Panc1 (cell line): ENCODE data around the gene ARMH2. TPM values are rescaled to one million over a fixed set of nuclear protein-coding genes. Genes with fewer than 3 reads are reported as not detected.

Source experiments
- ATAC-seq: fragments of 200-7000 bp; cut with Tn5 transposase; 2 replicates; pipeline ENCODE4 v1.9.1; 2020; ENCODE audit warnings: mild to moderate bottlenecking, moderate library complexity
- BruUV-seq: library from RNA; stranded (reverse); fragments of 400-500 nt; replicated peaks from 2 replicates; lab custom pipeline; 2021; lab: Mats Ljungman, UMichigan
- CTCF ChIA-PET: fragments of 300-600 bp; sonication (Branson Sonifier 250); formaldehyde crosslinking; loops from one replicate; lab custom pipeline; 2022; ENCODE audit warnings: antibody characterized with exemption; lab: Charles Lee
- POLR2A ChIA-PET: fragments of 300-600 bp; sonication (Branson Sonifier 250); formaldehyde crosslinking; loops from one replicate; lab custom pipeline; 2022; ENCODE audit warnings: antibody characterized with exemption; lab: Charles Lee
- DNase-seq: peaks from one replicate; pipeline ENCODE4 v3.0.0-alpha.2; 2010; ENCODE audit warnings: low read depth, low spot score
- H3K27ac ChIP-seq: 2 replicates; pipeline ENCODE4 v1.5.1; 2011; ENCODE audit warnings: mild to moderate bottlenecking, low read length, inconsistent platforms
- H3K27me3 ChIP-seq: fragments of 200-500 bp; sonication (Bioruptor generic); 2 replicates; pipeline ENCODE4 v1.6.0; 2014; ENCODE audit warnings: low read length, inconsistent platforms; ENCODE audit not compliant: control insufficient read depth, insufficient read depth
- H3K36me3 ChIP-seq: fragments of 200-500 bp; sonication (Bioruptor generic); 2 replicates; pipeline ENCODE4 v1.5.1; 2014; ENCODE audit warnings: inconsistent platforms, mild to moderate bottlenecking, low read length, moderate library complexity; ENCODE audit not compliant: control insufficient read depth, insufficient read depth
- H3K4me1 ChIP-seq: 2 replicates; pipeline ENCODE4 v1.5.1; 2011; ENCODE audit warnings: inconsistent platforms, mild to moderate bottlenecking, low read length, moderate library complexity; ENCODE audit not compliant: control insufficient read depth, insufficient read depth
- H3K4me3 ChIP-seq, 2 experiments: 2 replicates each; pipeline ENCODE4 v1.5.1; 2011 to 2012; ENCODE audit warnings: low read depth in 2 of 2, low read length in 2 of 2, mild to moderate bottlenecking in 2 of 2, inconsistent platforms in 1 of 2, moderate library complexity in 1 of 2
- H3K9me3 ChIP-seq: fragments of 200-500 bp; sonication (Bioruptor generic); 2 replicates; pipeline ENCODE4 v1.5.1; 2014; ENCODE audit warnings: low read depth, mild to moderate bottlenecking, inconsistent platforms, low read length, moderate library complexity; ENCODE audit not compliant: control insufficient read depth, insufficient read depth
- CTCF ChIP-seq: fragments of 450-650 bp; IDR thresholded peaks from 2 replicates; pipeline ENCODE4 v1.5.1; 2017; ENCODE audit warnings: mild to moderate bottlenecking
- POLR2AphosphoS5 ChIP-seq: IDR thresholded peaks from 2 replicates; pipeline ENCODE4 v1.6.1; 2012; ENCODE audit warnings: mild to moderate bottlenecking, low read depth, low read length, moderate library complexity
- SIN3A ChIP-seq: IDR thresholded peaks from 2 replicates; pipeline ENCODE4 v1.6.1; 2012; ENCODE audit warnings: low read depth, mild to moderate bottlenecking, low read length, moderate library complexity, borderline replicate concordance; ENCODE audit not compliant: insufficient read depth
- TCF7L2 ChIP-seq: IDR thresholded peaks from 2 replicates; pipeline ENCODE4 v1.6.1; 2011; ENCODE audit warnings: mild to moderate bottlenecking, low read depth, low read length, inconsistent platforms
- in situ Hi-C: cut with HindIII; loops from 2 replicates; pipeline ENCODE4 v1.10.0; 2016; ENCODE audit warnings: low sequenced_read_pairs, low pct_unique_long_range_greater_than_20kb
- intact Hi-C: fragments of 100-400 bp; cut with micrococcal nuclease; formaldehyde crosslinking; loops from one replicate; pipeline ENCODE4 v1.10.0; 2022; ENCODE audit not compliant: unreplicated experiment
- total RNA-seq: library from RNA; stranded (reverse); gene quantifications from one replicate; pipeline ENCODE4 v1.2.1, GENCODE V29; 2021; ENCODE audit not compliant: unreplicated experiment
- TF ChIP-seq, protein P1 (sequence below), 2 experiments: IDR thresholded peaks; 2 replicates each; pipeline ENCODE4 v1.6.1; 2011 to 2012; ENCODE audit warnings: low read depth in 2 of 2, control low read depth in 1 of 2, low read length in 1 of 2, mild to moderate bottlenecking in 1 of 2, moderate library complexity in 1 of 2; ENCODE audit not compliant: insufficient read depth in 1 of 2

Gene ARMH2
- total RNA-seq, 1 experiment from 2014 or later, result not detected

- no peaks in the 10 kb centered on the region for H3K27me3 ChIP-seq
- ATAC-seq, result no peak
- no peaks in the 10 kb centered on the region for H3K9me3 ChIP-seq
- no TSS peak for BruUV-seq
- CTCF ChIA-PET, result no interaction called here
- TF ChIP-seq POLR2AphosphoS5 (no peak), TCF7L2 (no peak), SIN3A (no peak), CTCF (no peak)
- TF ChIP-seq, protein P1, sequence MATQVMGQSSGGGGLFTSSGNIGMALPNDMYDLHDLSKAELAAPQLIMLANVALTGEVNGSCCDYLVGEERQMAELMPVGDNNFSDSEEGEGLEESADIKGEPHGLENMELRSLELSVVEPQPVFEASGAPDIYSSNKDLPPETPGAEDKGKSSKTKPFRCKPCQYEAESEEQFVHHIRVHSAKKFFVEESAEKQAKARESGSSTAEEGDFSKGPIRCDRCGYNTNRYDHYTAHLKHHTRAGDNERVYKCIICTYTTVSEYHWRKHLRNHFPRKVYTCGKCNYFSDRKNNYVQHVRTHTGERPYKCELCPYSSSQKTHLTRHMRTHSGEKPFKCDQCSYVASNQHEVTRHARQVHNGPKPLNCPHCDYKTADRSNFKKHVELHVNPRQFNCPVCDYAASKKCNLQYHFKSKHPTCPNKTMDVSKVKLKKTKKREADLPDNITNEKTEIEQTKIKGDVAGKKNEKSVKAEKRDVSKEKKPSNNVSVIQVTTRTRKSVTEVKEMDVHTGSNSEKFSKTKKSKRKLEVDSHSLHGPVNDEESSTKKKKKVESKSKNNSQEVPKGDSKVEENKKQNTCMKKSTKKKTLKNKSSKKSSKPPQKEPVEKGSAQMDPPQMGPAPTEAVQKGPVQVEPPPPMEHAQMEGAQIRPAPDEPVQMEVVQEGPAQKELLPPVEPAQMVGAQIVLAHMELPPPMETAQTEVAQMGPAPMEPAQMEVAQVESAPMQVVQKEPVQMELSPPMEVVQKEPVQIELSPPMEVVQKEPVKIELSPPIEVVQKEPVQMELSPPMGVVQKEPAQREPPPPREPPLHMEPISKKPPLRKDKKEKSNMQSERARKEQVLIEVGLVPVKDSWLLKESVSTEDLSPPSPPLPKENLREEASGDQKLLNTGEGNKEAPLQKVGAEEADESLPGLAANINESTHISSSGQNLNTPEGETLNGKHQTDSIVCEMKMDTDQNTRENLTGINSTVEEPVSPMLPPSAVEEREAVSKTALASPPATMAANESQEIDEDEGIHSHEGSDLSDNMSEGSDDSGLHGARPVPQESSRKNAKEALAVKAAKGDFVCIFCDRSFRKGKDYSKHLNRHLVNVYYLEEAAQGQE (IDR thresholded peaks at IDR 0.05; ENCODE audit: insufficient read depth in 1 of 2, low read depth in 2 of 2, low read length in 1 of 2), result no peak
- in situ Hi-C loops, result no loop called here
- H3K27ac ChIP-seq, result no peak overlapping the region
- H3K36me3 ChIP-seq, result peaks cover 32% of the 10 kb centered on the region
- no peaks in the 10 kb centered on the region for H3K4me1 ChIP-seq
- no peak overlapping the region for H3K4me3 ChIP-seq
- intact Hi-C loops, result no loop called here
- no peak for DNase-seq
- POLR2A ChIA-PET, result no interaction called here
Measured at GRCh38 chr6:24788031-24788665, 10.6 kb downstream of the ARMH2 start.

- TF ChIP-seq CTCF (no peak), SIN3A (no peak), POLR2AphosphoS5 (no peak), TCF7L2 (no peak)
- TF ChIP-seq, protein P1 (IDR thresholded peaks at IDR 0.05; ENCODE audit: insufficient read depth in 1 of 2, low read depth in 2 of 2, low read length in 1 of 2), result no peak
- intact Hi-C loops (no loop called here), in situ Hi-C loops (no loop called here)
- Histone ChIP-seq H3K27me3 (no peaks in the 10 kb centered on the region), H3K4me1 (peaks cover 26% of the 10 kb centered on the region; the same call in 1 of the 2 replicates), H3K9me3 (no peaks in the 10 kb centered on the region), H3K36me3 (peaks cover 41% of the 10 kb centered on the region), H3K4me3 (no peak overlapping the region), H3K27ac (no peak overlapping the region)
- ATAC-seq, result no peak
- BruUV-seq, result no TSS peak
- POLR2A ChIA-PET, result no interaction called here
- DNase-seq, result no peak
- CTCF ChIA-PET, result no interaction called here
Measured at GRCh38 chr6:24780206-24780605, 18.5 kb downstream of the ARMH2 start.
